BJ (cell line): ENCODE data around the gene SEZ6. TPM values are rescaled to one million over a fixed set of nuclear protein-coding genes. Genes with fewer than 3 reads are reported as not detected.

Experiments
- CTCF ChIA-PET: fragments of 350-600 bp; formaldehyde crosslinking; extraction: SDS; loops from one replicate; lab custom pipeline; 2021; ENCODE audit warnings: antibody characterized with exemption, inconsistent platforms; lab: Yijun Ruan, JAX
- POLR2A ChIA-PET: fragments of 300-600 bp; sonication (Branson Sonifier 250); formaldehyde crosslinking; extraction: SDS; loops from one replicate; lab custom pipeline; 2021; ENCODE audit warnings: antibody characterized with exemption; lab: Charles Lee
- DNase-seq: peaks from one replicate; pipeline ENCODE4 v3.0.0-alpha.2; 2011; ENCODE audit warnings: low read depth
- H3K27me3 ChIP-seq: 2 replicates; pipeline ENCODE4 v1.6.0; 2011; ENCODE audit warnings: low read length; ENCODE audit not compliant: control insufficient read depth, insufficient read depth
- H3K36me3 ChIP-seq: 2 replicates; pipeline ENCODE4 v1.5.1; 2011; ENCODE audit warnings: low read length; ENCODE audit not compliant: control insufficient read depth, insufficient read depth
- H3K4me3 ChIP-seq: 2 replicates; pipeline ENCODE4 v1.5.1; 2011; ENCODE audit warnings: low read depth, mild to moderate bottlenecking, control low read depth, low read length
- CTCF ChIP-seq: IDR thresholded peaks from 2 replicates; pipeline ENCODE4 v1.5.1; 2011; ENCODE audit warnings: low read depth, mild to moderate bottlenecking, control low read depth, inconsistent platforms, low read length, moderate library complexity; ENCODE audit not compliant: insufficient read depth
- polyA plus RNA-seq: library from polyadenylated mRNA; depleted of rRNA; stranded (reverse); fragments of >200 nt; gene quantifications from 2 replicates; pipeline ENCODE4 v1.2.3, GENCODE V29; 2011

Gene SEZ6
- polyA plus RNA-seq, 1 experiment, result not detected

GRCh38 chr17:29008591-29008990 is 2.8 kb upstream of the SEZ6 start:
- H3K36me3 ChIP-seq, result no peaks in the 10 kb centered on the region
- no peak overlapping the region for H3K4me3 ChIP-seq
- no peak for TF ChIP-seq CTCF
- DNase-seq, result no peak
- ChIA-PET CTCF (interaction anchor here (1.0 to 1.7 kb wide), 2 partner anchors 24 to 55 kb away, joined by 3 read pairs; no protein-coding TSS in a partner anchor), POLR2A (no interaction called here)
- peaks cover 28% of the 10 kb centered on the region for H3K27me3 ChIP-seq

GRCh38 chr17:29007860-29008455 is 2.1 kb upstream of the SEZ6 start:
- ChIA-PET CTCF (interaction anchor here (0.6 to 1.3 kb wide), 3 partner anchors 10 to 291 kb away, joined by 3 read pairs; no protein-coding TSS in a partner anchor), POLR2A (no interaction called here)
- DNase-seq, result no peak
- H3K4me3 ChIP-seq, result no peak overlapping the region
- no peak for TF ChIP-seq CTCF
- no peaks in the 10 kb centered on the region for H3K36me3 ChIP-seq
- H3K27me3 ChIP-seq, result peaks cover 29% of the 10 kb centered on the region

GRCh38 chr17:29007456-29007855 is 1.6 kb upstream of the SEZ6 start:
- ChIA-PET CTCF (interaction anchor here (0.6 to 1.3 kb wide), 3 partner anchors 10 to 291 kb away, joined by 3 to 4 read pairs (median 3); no protein-coding TSS in a partner anchor), POLR2A (no interaction called here)
- no peak for TF ChIP-seq CTCF
- DNase-seq, result no peak
- H3K27me3 ChIP-seq, result peaks cover 31% of the 10 kb centered on the region
- H3K36me3 ChIP-seq, result no peaks in the 10 kb centered on the region
- H3K4me3 ChIP-seq, result no peak overlapping the region

DNA sequence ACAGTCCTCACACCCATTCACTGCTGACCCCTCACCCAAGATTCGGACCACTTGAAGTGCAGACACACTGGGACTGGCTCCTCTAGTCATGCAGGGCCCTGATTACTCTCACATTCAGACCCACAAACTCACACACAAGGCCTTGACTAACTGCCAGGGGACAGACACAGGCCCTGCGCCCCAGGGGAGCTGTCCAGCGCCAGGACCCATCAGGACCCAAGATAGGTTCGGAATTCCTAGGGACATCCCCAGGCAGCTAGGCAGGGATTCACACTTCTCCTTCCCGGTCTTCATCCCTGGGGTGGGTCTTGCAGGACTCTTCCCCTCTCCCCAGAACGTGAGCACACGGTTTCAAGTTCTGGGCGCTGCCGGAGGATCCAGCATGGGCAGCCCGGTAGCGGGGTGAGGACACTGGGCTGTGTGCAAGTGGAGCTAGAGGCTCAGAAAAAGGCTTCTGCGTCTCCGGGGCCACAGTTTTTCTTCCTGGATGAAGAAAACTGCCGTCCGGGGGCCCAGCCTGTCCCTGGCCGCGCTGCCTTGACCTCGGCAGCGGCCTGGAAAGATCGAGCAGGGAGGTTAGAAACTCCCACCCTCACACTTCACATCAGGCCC is 1.6 kb downstream of the SEZ6 start:
- Histone ChIP-seq H3K27me3 (peaks cover 32% of the 10 kb centered on the region), H3K36me3 (no peaks in the 10 kb centered on the region), H3K4me3 (no peak overlapping the region)
- no peak for TF ChIP-seq CTCF
- DNase-seq, result no peak
- POLR2A ChIA-PET, result no interaction called here
- CTCF ChIA-PET, result no interaction called here

DNA sequence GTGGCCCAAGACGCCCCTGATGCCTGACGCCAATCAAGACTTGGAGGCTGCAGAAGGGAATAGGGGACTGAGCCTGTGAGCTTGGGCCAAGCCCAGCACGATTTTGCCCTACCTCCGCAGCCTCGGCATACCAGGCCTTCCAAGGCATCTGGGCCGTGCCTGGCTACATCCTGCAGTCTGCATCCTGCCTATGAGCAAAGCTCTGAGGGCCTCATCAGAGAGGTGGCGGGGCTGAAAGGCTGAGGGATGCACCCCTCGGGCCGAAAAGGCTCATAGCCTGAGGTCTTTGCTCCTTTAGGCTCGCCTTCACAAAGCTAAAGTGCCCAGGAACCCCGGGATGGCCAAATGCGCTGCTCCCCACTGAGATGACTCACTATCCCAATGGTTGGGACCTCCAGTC is 2.5 kb downstream of the SEZ6 start:
- no peak for DNase-seq
- ChIA-PET POLR2A (no interaction called here), CTCF (interaction anchor here (0.5 kb wide), 1 partner anchor 59 kb away, joined by 3 read pairs; no protein-coding TSS in a partner anchor)
- H3K4me3 ChIP-seq, result no peak overlapping the region
- H3K27me3 ChIP-seq, result peaks cover 33% of the 10 kb centered on the region
- no peak for TF ChIP-seq CTCF
- no peaks in the 10 kb centered on the region for H3K36me3 ChIP-seq
